Measurements from ENCODE around the gene TNFRSF8.

Gene TNFRSF8

DNA sequence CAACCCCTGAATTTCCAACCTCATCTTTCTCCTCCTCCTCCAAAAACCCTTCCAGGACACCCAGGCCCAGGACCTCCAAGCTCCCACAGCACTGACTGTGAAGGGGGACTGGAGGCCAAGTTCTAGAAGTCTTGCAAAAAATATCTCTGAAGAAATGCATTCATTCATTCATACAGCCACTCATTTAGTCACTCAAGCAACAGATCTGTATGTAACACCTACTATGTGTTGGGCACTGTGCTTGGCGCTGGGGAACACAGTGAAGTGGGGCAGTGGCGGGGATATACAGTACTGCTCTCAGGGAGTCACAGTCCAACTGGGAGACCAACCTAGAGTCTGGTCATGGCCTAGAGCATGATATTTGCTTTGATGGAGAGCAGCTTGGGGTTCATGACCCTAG is 88.4 kb downstream of the TNFRSF8 start:
- H3K4me1 ChIP-seq (ENCODE audit: control insufficient read depth, insufficient read depth, low read length): peaks cover 1% of the 10 kb centered on the region
- no peak overlapping the region for H3K9ac ChIP-seq (ENCODE audit: low read depth, low read length)

GRCh38 chr1:12152113-12152891 is 89.2 kb downstream of the TNFRSF8 start:
- Histone ChIP-seq H3K4me1 (ENCODE audit: control insufficient read depth, insufficient read depth, low read length) (no peaks in the 10 kb centered on the region), H3K9me3 (ENCODE audit: control insufficient read depth, insufficient read depth, low read length) (no peaks in the 10 kb centered on the region), H3K9ac (ENCODE audit: low read depth, low read length) (no peak overlapping the region), H3K4me3 (ENCODE audit: low read depth, low read length) (no peak overlapping the region), H3K36me3 (ENCODE audit: control insufficient read depth, insufficient read depth, low read length) (no peaks in the 10 kb centered on the region), H3K27me3 (ENCODE audit: control insufficient read depth, insufficient read depth, low read length) (no peaks in the 10 kb centered on the region)

More for the DNA sequence above, 88.4 kb downstream of the TNFRSF8 start:
- H3K9me3 ChIP-seq (ENCODE audit: control insufficient read depth, insufficient read depth, low read length): no peaks in the 10 kb centered on the region
- no peak overlapping the region for H3K4me3 ChIP-seq (ENCODE audit: low read depth, low read length)
- no peaks in the 10 kb centered on the region for H3K27me3 ChIP-seq (ENCODE audit: control insufficient read depth, insufficient read depth, low read length)
- no peaks in the 10 kb centered on the region for H3K36me3 ChIP-seq (ENCODE audit: control insufficient read depth, insufficient read depth, low read length)

GRCh38 chr1:12153181-12153785 is 90.2 kb downstream of the TNFRSF8 start:
- Histone ChIP-seq H3K27me3 (ENCODE audit: control insufficient read depth, insufficient read depth, low read length) (no peaks in the 10 kb centered on the region), H3K36me3 (ENCODE audit: control insufficient read depth, insufficient read depth, low read length) (no peaks in the 10 kb centered on the region), H3K4me3 (ENCODE audit: low read depth, low read length) (no peak overlapping the region), H3K4me1 (ENCODE audit: control insufficient read depth, insufficient read depth, low read length) (peaks cover 6% of the 10 kb centered on the region), H3K9ac (ENCODE audit: low read depth, low read length) (no peak overlapping the region), H3K9me3 (ENCODE audit: control insufficient read depth, insufficient read depth, low read length) (no peaks in the 10 kb centered on the region)

DNA sequence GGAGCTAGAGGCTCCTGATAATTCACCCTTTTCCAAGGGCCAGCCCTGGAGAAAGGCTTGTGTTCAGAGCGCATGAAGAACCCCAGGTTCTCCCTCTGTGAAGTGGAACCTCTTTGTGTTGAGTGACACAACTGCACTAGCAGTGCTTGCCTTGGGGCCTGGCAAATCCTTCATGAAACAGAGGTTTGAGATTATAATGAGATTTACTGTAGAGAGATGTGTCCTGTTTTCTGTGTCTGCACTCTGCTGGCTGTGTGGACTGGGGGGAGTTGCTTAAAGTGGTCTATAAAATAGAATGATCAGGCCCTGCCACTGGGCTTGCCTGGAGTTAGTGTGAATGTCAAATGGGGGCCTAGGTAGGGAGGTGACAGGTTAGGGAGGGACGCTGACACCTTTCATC is 92.2 kb downstream of the TNFRSF8 start:
- Histone ChIP-seq H3K27me3 (ENCODE audit: control insufficient read depth, insufficient read depth, low read length) (no peaks in the 10 kb centered on the region), H3K9me3 (ENCODE audit: control insufficient read depth, insufficient read depth, low read length) (no peaks in the 10 kb centered on the region), H3K4me1 (ENCODE audit: control insufficient read depth, insufficient read depth, low read length) (peaks cover 6% of the 10 kb centered on the region), H3K36me3 (ENCODE audit: control insufficient read depth, insufficient read depth, low read length) (no peaks in the 10 kb centered on the region), H3K4me3 (ENCODE audit: low read depth, low read length) (no peak overlapping the region), H3K9ac (ENCODE audit: low read depth, low read length) (no peak overlapping the region)

- no peaks in the 10 kb centered on the region for H3K36me3 ChIP-seq (ENCODE audit: control insufficient read depth, insufficient read depth, low read length)
- no peaks in the 10 kb centered on the region for H3K9me3 ChIP-seq (ENCODE audit: control insufficient read depth, insufficient read depth, low read length)
- no peaks in the 10 kb centered on the region for H3K27me3 ChIP-seq (ENCODE audit: control insufficient read depth, insufficient read depth, low read length)
- H3K4me1 ChIP-seq (ENCODE audit: control insufficient read depth, insufficient read depth, low read length): peaks cover 6% of the 10 kb centered on the region
- H3K4me3 ChIP-seq (ENCODE audit: low read depth, low read length): no peak overlapping the region
- no peak overlapping the region for H3K9ac ChIP-seq (ENCODE audit: low read depth, low read length)
Measured at GRCh38 chr1:12157366-12158231, 94.5 kb downstream of the TNFRSF8 start.

- no peak overlapping the region for H3K4me3 ChIP-seq (ENCODE audit: low read depth, low read length)
- no peaks in the 10 kb centered on the region for H3K27me3 ChIP-seq (ENCODE audit: control insufficient read depth, insufficient read depth, low read length)
- no peak overlapping the region for H3K9ac ChIP-seq (ENCODE audit: low read depth, low read length)
Measured at GRCh38 chr1:12158357-12159092, 95.4 kb downstream of the TNFRSF8 start.

DNA sequence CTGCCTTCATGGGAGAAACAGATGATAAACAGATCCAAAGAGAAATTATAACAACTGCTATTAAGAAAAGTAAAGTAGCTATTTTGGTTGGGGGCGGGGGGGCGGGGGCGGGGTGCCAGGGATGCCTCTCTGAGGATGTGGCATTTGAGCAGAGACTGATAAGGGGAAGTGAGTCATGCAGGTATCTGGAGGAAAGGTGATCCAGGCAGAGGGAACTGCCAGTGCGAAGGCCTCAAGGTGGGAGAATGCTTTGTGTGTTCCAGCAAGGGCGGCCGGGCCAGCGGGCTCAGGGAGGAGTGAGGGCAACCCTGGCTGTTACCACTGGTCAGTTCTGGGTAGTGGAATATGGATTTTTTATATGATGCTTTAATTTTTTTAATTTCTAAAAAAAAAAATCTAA is 96.7 kb downstream of the TNFRSF8 start:
- Histone ChIP-seq H3K4me1 (ENCODE audit: control insufficient read depth, insufficient read depth, low read length) (peaks cover 6% of the 10 kb centered on the region), H3K36me3 (ENCODE audit: control insufficient read depth, insufficient read depth, low read length) (no peaks in the 10 kb centered on the region), H3K27me3 (ENCODE audit: control insufficient read depth, insufficient read depth, low read length) (peaks cover 1% of the 10 kb centered on the region), H3K9me3 (ENCODE audit: control insufficient read depth, insufficient read depth, low read length) (no peaks in the 10 kb centered on the region), H3K4me3 (ENCODE audit: low read depth, low read length) (no peak overlapping the region), H3K9ac (ENCODE audit: low read depth, low read length) (no peak overlapping the region)

More at GRCh38 chr1:12158357-12159092, 95.4 kb downstream of the TNFRSF8 start:
- Histone ChIP-seq H3K4me1 (ENCODE audit: control insufficient read depth, insufficient read depth, low read length) (peaks cover 6% of the 10 kb centered on the region), H3K36me3 (ENCODE audit: control insufficient read depth, insufficient read depth, low read length) (no peaks in the 10 kb centered on the region), H3K9me3 (ENCODE audit: control insufficient read depth, insufficient read depth, low read length) (no peaks in the 10 kb centered on the region)

- Histone ChIP-seq H3K9me3 (ENCODE audit: control insufficient read depth, insufficient read depth, low read length) (no peaks in the 10 kb centered on the region), H3K36me3 (ENCODE audit: control insufficient read depth, insufficient read depth, low read length) (no peaks in the 10 kb centered on the region), H3K4me3 (ENCODE audit: low read depth, low read length) (no peak overlapping the region), H3K4me1 (ENCODE audit: control insufficient read depth, insufficient read depth, low read length) (peaks cover 6% of the 10 kb centered on the region), H3K27me3 (ENCODE audit: control insufficient read depth, insufficient read depth, low read length) (peaks cover 15% of the 10 kb centered on the region), H3K9ac (ENCODE audit: low read depth, low read length) (no peak overlapping the region)
Measured at GRCh38 chr1:12161324-12161661, 98.2 kb downstream of the TNFRSF8 start.

DNA sequence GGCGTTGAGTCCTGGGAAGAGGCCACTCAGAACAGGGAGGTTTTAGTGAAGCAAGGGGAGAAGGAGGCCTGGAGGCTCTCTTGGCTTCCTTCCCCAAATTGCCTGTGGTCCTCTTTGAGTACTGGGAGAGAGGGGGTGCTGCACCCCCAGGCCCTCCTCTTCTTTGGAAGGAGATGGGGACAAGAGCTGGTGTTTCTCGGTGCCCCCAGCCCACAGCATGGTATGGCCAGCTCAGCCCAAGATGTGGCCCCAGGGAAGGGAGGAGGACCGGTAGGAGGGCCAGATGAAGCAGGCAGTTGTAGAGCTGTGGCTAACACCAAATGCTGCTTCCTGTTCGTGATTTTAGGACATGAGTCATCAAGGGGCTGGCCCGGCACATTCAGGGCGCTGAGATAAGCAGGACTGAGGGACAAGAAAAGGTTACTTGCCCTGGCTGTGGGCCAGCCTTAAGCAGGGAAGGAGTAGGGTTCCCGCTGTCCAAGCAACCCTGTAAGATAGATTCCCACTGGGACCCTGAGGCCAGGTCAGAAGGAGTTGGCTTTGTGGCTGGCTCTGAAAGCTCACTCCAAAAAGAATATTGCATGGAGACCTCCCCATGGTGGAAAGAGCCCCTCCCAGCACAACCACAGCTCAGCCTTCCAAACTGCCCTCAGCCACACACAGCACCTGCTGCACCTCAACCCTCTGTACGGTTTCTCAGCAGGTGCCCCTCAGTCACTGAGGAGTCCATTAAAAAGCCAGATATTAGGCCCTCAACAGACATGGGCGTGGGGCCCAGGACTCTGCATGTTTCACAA is 98.8 kb downstream of the TNFRSF8 start:
- Histone ChIP-seq H3K27me3 (ENCODE audit: control insufficient read depth, insufficient read depth, low read length) (peaks cover 15% of the 10 kb centered on the region), H3K36me3 (ENCODE audit: control insufficient read depth, insufficient read depth, low read length) (no peaks in the 10 kb centered on the region), H3K4me1 (ENCODE audit: control insufficient read depth, insufficient read depth, low read length) (peaks cover 6% of the 10 kb centered on the region), H3K9me3 (ENCODE audit: control insufficient read depth, insufficient read depth, low read length) (no peaks in the 10 kb centered on the region), H3K9ac (ENCODE audit: low read depth, low read length) (no peak overlapping the region), H3K4me3 (ENCODE audit: low read depth, low read length) (no peak overlapping the region)

DNA sequence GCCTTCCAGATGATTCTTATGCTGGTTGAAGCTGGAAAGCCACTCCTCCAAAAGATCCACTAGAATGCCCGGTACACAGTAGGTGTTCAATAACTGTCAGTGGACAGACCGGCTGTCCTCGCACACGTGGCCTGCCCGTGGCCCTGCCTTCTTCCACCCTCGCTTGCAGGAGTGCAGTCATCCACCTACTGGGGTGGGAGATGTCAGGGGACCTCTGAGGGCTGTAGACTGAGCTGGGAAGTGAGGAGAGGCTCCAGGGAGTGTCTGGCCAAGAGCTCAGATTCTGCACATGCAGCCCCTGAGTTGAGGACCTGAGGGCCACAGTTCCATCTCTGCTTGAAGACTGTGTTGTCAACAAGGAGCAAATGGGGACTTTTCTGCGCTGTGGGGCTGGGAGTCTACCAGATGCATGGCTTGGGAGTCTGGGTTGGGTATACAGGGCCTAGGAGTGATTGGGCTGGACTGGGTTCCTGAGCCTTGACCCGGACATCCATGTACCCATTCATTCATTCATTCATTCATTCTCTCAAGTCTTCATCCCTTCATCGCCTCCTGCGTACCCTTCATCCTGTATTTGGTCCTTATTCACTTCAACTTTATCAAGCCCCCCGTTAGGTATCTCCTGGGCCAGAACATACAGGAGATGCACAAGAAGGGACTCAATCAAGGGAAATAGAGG is 99.5 kb downstream of the TNFRSF8 start:
- peaks cover 18% of the 10 kb centered on the region for H3K27me3 ChIP-seq (ENCODE audit: control insufficient read depth, insufficient read depth, low read length)
- no peaks in the 10 kb centered on the region for H3K9me3 ChIP-seq (ENCODE audit: control insufficient read depth, insufficient read depth, low read length)
- H3K36me3 ChIP-seq (ENCODE audit: control insufficient read depth, insufficient read depth, low read length): no peaks in the 10 kb centered on the region
- H3K4me1 ChIP-seq (ENCODE audit: control insufficient read depth, insufficient read depth, low read length): peaks cover 6% of the 10 kb centered on the region
- no peak overlapping the region for H3K9ac ChIP-seq (ENCODE audit: low read depth, low read length)
- no peak overlapping the region for H3K4me3 ChIP-seq (ENCODE audit: low read depth, low read length)
